HFFc6 (cell line): ENCODE results near the gene PAPSS2. TPM values are rescaled to one million over a fixed set of nuclear protein-coding genes. Genes with fewer than 3 reads are reported as not detected.

Experiments used
- DNase-seq: peaks from one replicate; pipeline ENCODE4 v3.0.0-alpha.2; 2018
- H3K27ac Mint-ChIP-seq: 2 replicates; pipeline ENCODE4 v1.8.0; 2020; ENCODE audit warnings: mild to moderate bottlenecking, mixed read lengths
- H3K27me3 Mint-ChIP-seq: 2 replicates; pipeline ENCODE4 v1.8.0; 2021; ENCODE audit warnings: mild to moderate bottlenecking, moderate library complexity, mixed read lengths; ENCODE audit not compliant: insufficient read depth
- H3K36me3 Mint-ChIP-seq: 2 replicates; pipeline ENCODE4 v1.8.0; 2021; ENCODE audit warnings: low read depth, mixed read lengths
- H3K4me1 Mint-ChIP-seq: 2 replicates; pipeline ENCODE4 v1.8.0; 2020; ENCODE audit warnings: low read depth, mixed read lengths
- H3K4me3 Mint-ChIP-seq: 2 replicates; pipeline ENCODE4 v1.8.0; 2020; ENCODE audit warnings: mild to moderate bottlenecking, moderate library complexity, mixed read lengths
- H3K9me3 Mint-ChIP-seq: 2 replicates; pipeline ENCODE4 v1.8.0; 2020; ENCODE audit warnings: mild to moderate bottlenecking, mixed read lengths
- CTCF ChIP-seq: fragments of 200-600 bp; sonication (generic); IDR thresholded peaks from 2 replicates; pipeline ENCODE4 v1.5.0; 2021; ENCODE audit warnings: antibody characterized with exemption, mild to moderate bottlenecking
- total RNA-seq, 6 experiments: library from RNA; stranded (reverse); fragmentation: NEBNext Ultra II Directional; extraction: Animal tissue kit (Norgen Biotek cat#: 25700); gene quantifications; 2 replicates in 1 of 6; 3 replicates in 5 of 6; pipeline ENCODE4 v1.2.3, GENCODE V29; 2021

The PAPSS2 gene
- total RNA-seq, 6 experiments from 2014 or later: 388 to 630 (median 429) TPM

- peaks cover 1% of the 10 kb centered on the region for H3K27me3 Mint-ChIP-seq
- H3K36me3 Mint-ChIP-seq: peaks cover 35% of the 10 kb centered on the region
- DNase-seq: no peak
- H3K27ac Mint-ChIP-seq: peak overlapping the region; percentile 90
- no peak for TF ChIP-seq CTCF
- peak overlapping the region; percentile 100 for H3K4me3 Mint-ChIP-seq
- peaks cover 67% of the 10 kb centered on the region for H3K4me1 Mint-ChIP-seq
- no peaks in the 10 kb centered on the region for H3K9me3 Mint-ChIP-seq
Observed at GRCh38 chr10:87658858-87659555, 671 bp upstream of the PAPSS2 start.

- H3K27ac Mint-ChIP-seq: peak overlapping the region; percentile 90
- peak overlapping the region; percentile 100 for H3K4me3 Mint-ChIP-seq
- TF ChIP-seq CTCF: no peak
- no peaks in the 10 kb centered on the region for H3K9me3 Mint-ChIP-seq
- peaks cover 1% of the 10 kb centered on the region for H3K27me3 Mint-ChIP-seq
- peak; percentile 68 for DNase-seq
- peaks cover 77% of the 10 kb centered on the region for H3K4me1 Mint-ChIP-seq
- peaks cover 51% of the 10 kb centered on the region for H3K36me3 Mint-ChIP-seq
Observed at GRCh38 chr10:87660484-87661133, 931 bp downstream of the PAPSS2 start.

GRCh38 chr10:87661861-87662785 lies 2.4 kb downstream of the PAPSS2 start:
- Mint-ChIP-seq H3K4me3 (peak overlapping the region; percentile 100), H3K9me3 (no peaks in the 10 kb centered on the region), H3K27me3 (peaks cover 1% of the 10 kb centered on the region)

GRCh38 chr10:87664276-87664701 lies 4.6 kb downstream of the PAPSS2 start:
- Mint-ChIP-seq H3K36me3 (peaks cover 80% of the 10 kb centered on the region), H3K4me3 (no peak overlapping the region), H3K27ac (peak overlapping the region; percentile 3; the same call in 1 of the 2 replicates), H3K27me3 (peaks cover 1% of the 10 kb centered on the region), H3K9me3 (no peaks in the 10 kb centered on the region), H3K4me1 (peaks cover 55% of the 10 kb centered on the region)
- TF ChIP-seq CTCF: no peak
- no peak for DNase-seq

More at GRCh38 chr10:87661861-87662785, 2.4 kb downstream of the PAPSS2 start:
- peak overlapping the region; percentile 90 for H3K27ac Mint-ChIP-seq
- H3K4me1 Mint-ChIP-seq: peaks cover 62% of the 10 kb centered on the region
- no peak for DNase-seq
- peaks cover 65% of the 10 kb centered on the region for H3K36me3 Mint-ChIP-seq
- TF ChIP-seq CTCF: no peak

GRCh38 chr10:87667493-87667892 lies 7.8 kb downstream of the PAPSS2 start:
- TF ChIP-seq CTCF: no peak
- Mint-ChIP-seq H3K9me3 (no peaks in the 10 kb centered on the region), H3K27ac (no peak overlapping the region), H3K27me3 (no peaks in the 10 kb centered on the region; the same call in 1 of the 2 replicates), H3K4me1 (peaks cover 73% of the 10 kb centered on the region), H3K36me3 (peaks cover 74% of the 10 kb centered on the region), H3K4me3 (no peak overlapping the region)
- no peak for DNase-seq
